Measurements from ENCODE around the gene SPPL2A. TPM values are rescaled to one million over a fixed set of nuclear protein-coding genes. Genes with fewer than 3 reads are reported as not detected.
A peak's percentile ranks its signal among the peaks of the same experiment; 100 is the strongest.

Gene SPPL2A
- total and polyA plus RNA-seq, 7 donors = 70.6 to 303 (median 187) TPM

- Histone ChIP-seq H3K27ac (peak overlapping the region; percentile 74), H3K9me3 (no peaks in the 10 kb centered on the region), H3K36me3 (ENCODE audit: insufficient read depth in 1 of 2, low read depth in 1 of 2) (no peaks in the 10 kb centered on the region), H3K4me3 (no peak overlapping the region), H3K27me3 (ENCODE audit: insufficient read depth in 3 of 3, low read length in 2 of 3) (no peaks in the 10 kb centered on the region), H3K4me1 (peaks cover 23% of the 10 kb centered on the region)
- no peak for DNase-seq
- no peak for ATAC-seq
- intact Hi-C loops (cut with DNase I) = no loop called here
- TF ChIP-seq CTCF (IDR thresholded peaks at IDR 0.05) = no peak
- 68 to 91% (median 88%) methylated on average over 3 of the region's 3 CpGs for WGBS, 3 donors
Measured at GRCh38 chr15:50773389-50773788, 7.9 kb upstream of the SPPL2A start.

GRCh38 chr15:50767332-50767861 is 1.9 kb upstream of the SPPL2A start:
- Histone ChIP-seq H3K4me1 (peaks cover 22% of the 10 kb centered on the region), H3K4me3 (peak overlapping the region; percentile 90), H3K27ac (peak overlapping the region; percentile 99), H3K9me3 (no peaks in the 10 kb centered on the region), H3K27me3 (ENCODE audit: insufficient read depth in 3 of 3, low read length in 2 of 3) (no peaks in the 10 kb centered on the region), H3K36me3 (ENCODE audit: insufficient read depth in 1 of 2, low read depth in 1 of 2) (peaks cover 0 to 2% of the 10 kb centered on the region in 2 donors)
- 15 to 26% (median 22%) methylated on average over 2 of the region's 2 CpGs for WGBS, 3 donors
- DNase-seq (peak; percentile 60 to 87), ATAC-seq (peak; percentile 64 to 76 (median 70))
- TF ChIP-seq CTCF (IDR thresholded peaks at IDR 0.05) = no peak
- intact Hi-C loops (cut with DNase I) = no loop called here

GRCh38 chr15:50764461-50765194 is 878 bp downstream of the SPPL2A start:
- peak in 2 of 4 donors; percentile 1 to 2 for ATAC-seq
- no peak for TF ChIP-seq CTCF (IDR thresholded peaks at IDR 0.05)
- WGBS, 3 donors = 1% methylated on average over 15 of the region's 15 CpGs
- Histone ChIP-seq H3K27me3 (ENCODE audit: insufficient read depth in 3 of 3, low read length in 2 of 3) (no peaks in the 10 kb centered on the region), H3K4me1 (peaks cover 33% of the 10 kb centered on the region), H3K9me3 (no peaks in the 10 kb centered on the region), H3K4me3 (peak overlapping the region; percentile 90), H3K27ac (peak overlapping the region; percentile 99), H3K36me3 (ENCODE audit: insufficient read depth in 1 of 2, low read depth in 1 of 2) (peaks cover 0 to 7% of the 10 kb centered on the region in 2 donors)
- intact Hi-C loops (cut with DNase I) = loop anchor here (2.0 to 5.0 kb wide), 3 partner anchors 34 to 113 kb away; no protein-coding TSS in a partner anchor
- DNase-seq = no peak

- peak; percentile 33 to 66 (median 54) for ATAC-seq
- TF ChIP-seq CTCF (IDR thresholded peaks at IDR 0.05) = no peak
- Histone ChIP-seq H3K27ac (peak overlapping the region; percentile 56), H3K27me3 (ENCODE audit: insufficient read depth in 3 of 3, low read length in 2 of 3) (no peaks in the 10 kb centered on the region), H3K4me3 (no peak overlapping the region), H3K4me1 (peaks cover 25% of the 10 kb centered on the region), H3K36me3 (ENCODE audit: insufficient read depth in 1 of 2, low read depth in 1 of 2) (peaks cover 0 to 18% of the 10 kb centered on the region in 2 donors), H3K9me3 (no peaks in the 10 kb centered on the region)
- 94 to 99% (median 98%) methylated on average over 4 of the region's 4 CpGs for WGBS, 3 donors
- intact Hi-C loops (cut with DNase I) = no loop called here
- DNase-seq = no peak
Measured at GRCh38 chr15:50758712-50759205, 6.7 kb downstream of the SPPL2A start.

Data from psoas muscle (tissue), 8 donors.